Keratinocyte (primary cell): ENCODE results near the gene LATS1.

Source experiments
- CTCF ChIP-seq, 3 experiments: IDR thresholded peaks in 1 of 3; conservative IDR thresholded peaks in 1 of 3; optimal IDR thresholded peaks in 1 of 3; 2 replicates in 2 of 3; 3 replicates in 1 of 3; pipeline versions ENCODE3 to v1.5.1; 2011; ENCODE audit warnings: low read length in 3 of 3, mild to moderate bottlenecking in 3 of 3, moderate library complexity in 2 of 3, control low read depth in 1 of 3, inconsistent platforms in 1 of 3; ENCODE audit not compliant: insufficient read depth in 2 of 3; ENCODE audit errors: extremely low read depth in 1 of 3
- EZH2 ChIP-seq: IDR thresholded peaks from one replicate; pipeline ENCODE4 v1.6.1; 2012; ENCODE audit warnings: inconsistent platforms, mild to moderate bottlenecking, low read length, moderate library complexity

- no peak for TF ChIP-seq CTCF (optimal IDR thresholded peaks at IDR 0.05 in 1 of 3, IDR thresholded peaks at IDR 0.05 in 1 of 3, conservative IDR thresholded peaks at IDR 0.05 in 1 of 3; ENCODE audit: extremely low read depth in 1 of 3, insufficient read depth in 2 of 3, low read length in 3 of 3)
- TF ChIP-seq EZH2: no peak
These were observed 33.3 kb upstream of the LATS1 start for GRCh38 chr6:149751239-149751638.
